ENCODE data around the gene U2AF2.

The U2AF2 gene

GRCh38 chr19:55618426-55618825, 36.4 kb upstream of the U2AF2 start:
- no peak overlapping the region for H2AK5ac ChIP-seq (ENCODE audit: low read depth, low read length)
- H3K14ac ChIP-seq (ENCODE audit: low read length) = no peak overlapping the region
- H2AFZ ChIP-seq (ENCODE audit: low read length) = no peak overlapping the region
- no peak overlapping the region for H3K18ac ChIP-seq (ENCODE audit: low read length)
- H3K4me2 ChIP-seq (ENCODE audit: insufficient read depth, low read length, poor library complexity, severe bottlenecking) = no peak overlapping the region
- H3K4ac ChIP-seq (ENCODE audit: low read length) = no peak overlapping the region
- H4K8ac ChIP-seq (ENCODE audit: low read depth, low read length) = no peak overlapping the region
- H2BK12ac ChIP-seq (ENCODE audit: low read length) = no peak overlapping the region
- peaks cover 0 to 4% of the 10 kb centered on the region in 2 donors for H3K9me3 ChIP-seq (replicated peaks in 1 of 2; ENCODE audit: control insufficient read depth in 2 of 2, insufficient read depth in 1 of 2, low read depth in 1 of 2, low read length in 2 of 2)
- no peak overlapping the region for H3K23ac ChIP-seq (ENCODE audit: low read depth, low read length, poor library complexity)
- no peak overlapping the region for H2BK15ac ChIP-seq (ENCODE audit: low read length)
- H3K27me3 ChIP-seq (ENCODE audit: control insufficient read depth in 3 of 3, insufficient read depth in 3 of 3, low read depth in 1 of 3, low read length in 3 of 3) = no peaks in the 10 kb centered on the region
- no peak for DNase-seq (ENCODE audit: low spot score)
- no peaks in the 10 kb centered on the region for H3K4me1 ChIP-seq (ENCODE audit: control insufficient read depth in 2 of 2, insufficient read depth in 1 of 2, low read depth in 1 of 2, low read length in 2 of 2)
- H3K36me3 ChIP-seq (replicated peaks in 1 of 2; ENCODE audit: control insufficient read depth in 2 of 2, insufficient read depth in 2 of 2, low read length in 2 of 2) = peaks cover 38 to 61% of the 10 kb centered on the region in 2 donors
- H3K79me1 ChIP-seq (ENCODE audit: low read depth, low read length) = peaks cover 11% of the 10 kb centered on the region
- no peak overlapping the region for H3K27ac ChIP-seq (replicated peaks; ENCODE audit: low read length)
- no peak overlapping the region for H2BK5ac ChIP-seq (ENCODE audit: low read length)
- no CpG with 5 or more reads among the region's 7 CpGs for WGBS, 2 donors (ENCODE audit: extremely low coverage in 2 of 2, insufficient read length in 2 of 2, insufficient replicate concordance in 1 of 2)
- H3K4me3 ChIP-seq (ENCODE audit: low read length in 2 of 2) = no peak overlapping the region
- H2BK120ac ChIP-seq (ENCODE audit: low read depth, low read length) = no peak overlapping the region
- no peak overlapping the region for H4K91ac ChIP-seq (ENCODE audit: low read depth, low read length, poor library complexity)
- H3K9ac ChIP-seq (ENCODE audit: low read depth, low read length, poor library complexity) = no peak overlapping the region

GRCh38 chr19:55619286-55619685, 35.5 kb upstream of the U2AF2 start:
- H3K14ac ChIP-seq (ENCODE audit: low read length) = no peak overlapping the region
- H3K27ac ChIP-seq (replicated peaks; ENCODE audit: low read length) = no peak overlapping the region
- H3K23ac ChIP-seq (ENCODE audit: low read depth, low read length, poor library complexity) = no peak overlapping the region
- no CpG with 5 or more reads among the region's 3 CpGs for WGBS, 2 donors (ENCODE audit: extremely low coverage in 2 of 2, insufficient read length in 2 of 2, insufficient replicate concordance in 1 of 2)
- no peak overlapping the region for H3K4me3 ChIP-seq (ENCODE audit: low read length in 2 of 2)
- H3K4me1 ChIP-seq (ENCODE audit: control insufficient read depth in 2 of 2, insufficient read depth in 1 of 2, low read depth in 1 of 2, low read length in 2 of 2) = peaks cover 0 to 2% of the 10 kb centered on the region in 2 donors
- no peak overlapping the region for H4K91ac ChIP-seq (ENCODE audit: low read depth, low read length, poor library complexity)
- H2AK5ac ChIP-seq (ENCODE audit: low read depth, low read length) = no peak overlapping the region
- H3K4me2 ChIP-seq (ENCODE audit: insufficient read depth, low read length, poor library complexity, severe bottlenecking) = no peak overlapping the region
- no peak overlapping the region for H4K8ac ChIP-seq (ENCODE audit: low read depth, low read length)
- H3K9me3 ChIP-seq (replicated peaks in 1 of 2; ENCODE audit: control insufficient read depth in 2 of 2, insufficient read depth in 1 of 2, low read depth in 1 of 2, low read length in 2 of 2) = peaks cover 0 to 4% of the 10 kb centered on the region in 2 donors
- no peak overlapping the region for H2BK15ac ChIP-seq (ENCODE audit: low read length)
- H3K9ac ChIP-seq (ENCODE audit: low read depth, low read length, poor library complexity) = no peak overlapping the region
- H2AFZ ChIP-seq (ENCODE audit: low read length) = no peak overlapping the region
- H3K36me3 ChIP-seq (replicated peaks in 1 of 2; ENCODE audit: control insufficient read depth in 2 of 2, insufficient read depth in 2 of 2, low read length in 2 of 2) = peaks cover 38 to 61% of the 10 kb centered on the region in 2 donors
- H2BK5ac ChIP-seq (ENCODE audit: low read length) = no peak overlapping the region
- peaks cover 11% of the 10 kb centered on the region for H3K79me1 ChIP-seq (ENCODE audit: low read depth, low read length)
- no peaks in the 10 kb centered on the region for H3K27me3 ChIP-seq (ENCODE audit: control insufficient read depth in 3 of 3, insufficient read depth in 3 of 3, low read depth in 1 of 3, low read length in 3 of 3)
- H3K4ac ChIP-seq (ENCODE audit: low read length) = no peak overlapping the region
- H2BK120ac ChIP-seq (ENCODE audit: low read depth, low read length) = no peak overlapping the region
- no peak overlapping the region for H2BK12ac ChIP-seq (ENCODE audit: low read length)
- no peak overlapping the region for H3K18ac ChIP-seq (ENCODE audit: low read length)
- no peak for DNase-seq (ENCODE audit: low spot score)

- Histone ChIP-seq H4K8ac (ENCODE audit: low read depth, low read length) (peak overlapping the region; percentile 31), H3K27ac (replicated peaks; ENCODE audit: low read length) (no peak overlapping the region), H3K4ac (ENCODE audit: low read length) (no peak overlapping the region), H3K4me2 (ENCODE audit: insufficient read depth, low read length, poor library complexity, severe bottlenecking) (no peak overlapping the region), H3K14ac (ENCODE audit: low read length) (no peak overlapping the region), H2BK15ac (ENCODE audit: low read length) (no peak overlapping the region), H3K36me3 (replicated peaks in 1 of 2; ENCODE audit: control insufficient read depth in 2 of 2, insufficient read depth in 2 of 2, low read length in 2 of 2) (peaks cover 30 to 52% of the 10 kb centered on the region in 2 donors), H2BK12ac (ENCODE audit: low read length) (no peak overlapping the region), H3K79me1 (ENCODE audit: low read depth, low read length) (peaks cover 4% of the 10 kb centered on the region), H2AFZ (ENCODE audit: low read length) (no peak overlapping the region), H2BK120ac (ENCODE audit: low read depth, low read length) (no peak overlapping the region), H3K27me3 (ENCODE audit: control insufficient read depth in 3 of 3, insufficient read depth in 3 of 3, low read depth in 1 of 3, low read length in 3 of 3) (no peaks in the 10 kb centered on the region), H2AK5ac (ENCODE audit: low read depth, low read length) (no peak overlapping the region), H3K23ac (ENCODE audit: low read depth, low read length, poor library complexity) (no peak overlapping the region), H3K9ac (ENCODE audit: low read depth, low read length, poor library complexity) (no peak overlapping the region), H3K18ac (ENCODE audit: low read length) (no peak overlapping the region), H3K4me1 (ENCODE audit: control insufficient read depth in 2 of 2, insufficient read depth in 1 of 2, low read depth in 1 of 2, low read length in 2 of 2) (peaks cover 0 to 6% of the 10 kb centered on the region in 2 donors), H3K4me3 (ENCODE audit: low read length in 2 of 2) (no peak overlapping the region), H4K91ac (ENCODE audit: low read depth, low read length, poor library complexity) (no peak overlapping the region), H3K9me3 (replicated peaks in 1 of 2; ENCODE audit: control insufficient read depth in 2 of 2, insufficient read depth in 1 of 2, low read depth in 1 of 2, low read length in 2 of 2) (no peaks in the 10 kb centered on the region), H2BK5ac (ENCODE audit: low read length) (no peak overlapping the region)
- DNase-seq (ENCODE audit: low spot score) = no peak
- WGBS, 2 donors (ENCODE audit: extremely low coverage in 2 of 2, insufficient read length in 2 of 2, insufficient replicate concordance in 1 of 2) = no CpG with 5 or more reads among the region's 12 CpGs
These were observed 34.2 kb upstream of the U2AF2 start for GRCh38 chr19:55620410-55621204.

GRCh38 chr19:55621205-55621672, 33.6 kb upstream of the U2AF2 start:
- H2AK5ac ChIP-seq (ENCODE audit: low read depth, low read length) = no peak overlapping the region
- no peak overlapping the region for H3K14ac ChIP-seq (ENCODE audit: low read length)
- no peak overlapping the region for H3K4me3 ChIP-seq (ENCODE audit: low read length in 2 of 2)
- H3K23ac ChIP-seq (ENCODE audit: low read depth, low read length, poor library complexity) = peak overlapping the region; percentile 1
- no peaks in the 10 kb centered on the region for H3K79me1 ChIP-seq (ENCODE audit: low read depth, low read length)
- H2AFZ ChIP-seq (ENCODE audit: low read length) = no peak overlapping the region
- no CpG with 5 or more reads among the region's 9 CpGs for WGBS, 2 donors (ENCODE audit: extremely low coverage in 2 of 2, insufficient read length in 2 of 2, insufficient replicate concordance in 1 of 2)
- peaks cover 0 to 6% of the 10 kb centered on the region in 2 donors for H3K4me1 ChIP-seq (ENCODE audit: control insufficient read depth in 2 of 2, insufficient read depth in 1 of 2, low read depth in 1 of 2, low read length in 2 of 2)
- H3K27me3 ChIP-seq (ENCODE audit: control insufficient read depth in 3 of 3, insufficient read depth in 3 of 3, low read depth in 1 of 3, low read length in 3 of 3) = no peaks in the 10 kb centered on the region
- no peak overlapping the region for H4K91ac ChIP-seq (ENCODE audit: low read depth, low read length, poor library complexity)
- H3K36me3 ChIP-seq (replicated peaks in 1 of 2; ENCODE audit: control insufficient read depth in 2 of 2, insufficient read depth in 2 of 2, low read length in 2 of 2) = peaks cover 25 to 47% of the 10 kb centered on the region in 2 donors
- no peak overlapping the region for H2BK15ac ChIP-seq (ENCODE audit: low read length)
- no peak overlapping the region for H3K27ac ChIP-seq (replicated peaks; ENCODE audit: low read length)
- H3K9me3 ChIP-seq (replicated peaks in 1 of 2; ENCODE audit: control insufficient read depth in 2 of 2, insufficient read depth in 1 of 2, low read depth in 1 of 2, low read length in 2 of 2) = no peaks in the 10 kb centered on the region
- H3K9ac ChIP-seq (ENCODE audit: low read depth, low read length, poor library complexity) = no peak overlapping the region
- no peak overlapping the region for H2BK120ac ChIP-seq (ENCODE audit: low read depth, low read length)
- H4K8ac ChIP-seq (ENCODE audit: low read depth, low read length) = no peak overlapping the region
- no peak for DNase-seq (ENCODE audit: low spot score)
- H2BK12ac ChIP-seq (ENCODE audit: low read length) = no peak overlapping the region
- no peak overlapping the region for H3K4ac ChIP-seq (ENCODE audit: low read length)
- no peak overlapping the region for H3K18ac ChIP-seq (ENCODE audit: low read length)
- no peak overlapping the region for H2BK5ac ChIP-seq (ENCODE audit: low read length)
- no peak overlapping the region for H3K4me2 ChIP-seq (ENCODE audit: insufficient read depth, low read length, poor library complexity, severe bottlenecking)
